ENCODE data around the gene ARHGEF16.

Gene ARHGEF16

GRCh38 chr1:3519301-3519885 is 64.9 kb downstream of the ARHGEF16 start:
- DNase-seq (ENCODE audit: low spot score), result no peak

GRCh38 chr1:3520419-3521378 is 66.2 kb downstream of the ARHGEF16 start:
- DNase-seq (ENCODE audit: low spot score), result no peak

- no peak for DNase-seq (ENCODE audit: low spot score)
Observed at GRCh38 chr1:3521426-3521825, 67.0 kb downstream of the ARHGEF16 start.

GRCh38 chr1:3522112-3522511 is 67.6 kb downstream of the ARHGEF16 start:
- no peak for DNase-seq (ENCODE audit: low spot score)

- peak; percentile 94 for DNase-seq (ENCODE audit: low spot score)
Observed at GRCh38 chr1:3522564-3523265, 68.2 kb downstream of the ARHGEF16 start.

- DNase-seq (ENCODE audit: low spot score), result no peak
Observed at GRCh38 chr1:3523980-3524379, 69.5 kb downstream of the ARHGEF16 start.

- no peak for DNase-seq (ENCODE audit: low spot score)
Observed at GRCh38 chr1:3524556-3525203, 70.2 kb downstream of the ARHGEF16 start.

- DNase-seq (ENCODE audit: low spot score), result no peak
Observed at GRCh38 chr1:3525551-3526482, 71.4 kb downstream of the ARHGEF16 start.

- DNase-seq (ENCODE audit: low spot score), result no peak
Observed at GRCh38 chr1:3527774-3528173, 73.3 kb downstream of the ARHGEF16 start.

GRCh38 chr1:3529099-3529729 is 74.7 kb downstream of the ARHGEF16 start:
- DNase-seq (ENCODE audit: low spot score), result peak; percentile 48

GRCh38 chr1:3530086-3530925 is 75.8 kb downstream of the ARHGEF16 start:
- DNase-seq (ENCODE audit: low spot score), result peak; percentile 53

Data from GM03348 (cell line).